Measurements from ENCODE around the gene REV1.

DNA sequence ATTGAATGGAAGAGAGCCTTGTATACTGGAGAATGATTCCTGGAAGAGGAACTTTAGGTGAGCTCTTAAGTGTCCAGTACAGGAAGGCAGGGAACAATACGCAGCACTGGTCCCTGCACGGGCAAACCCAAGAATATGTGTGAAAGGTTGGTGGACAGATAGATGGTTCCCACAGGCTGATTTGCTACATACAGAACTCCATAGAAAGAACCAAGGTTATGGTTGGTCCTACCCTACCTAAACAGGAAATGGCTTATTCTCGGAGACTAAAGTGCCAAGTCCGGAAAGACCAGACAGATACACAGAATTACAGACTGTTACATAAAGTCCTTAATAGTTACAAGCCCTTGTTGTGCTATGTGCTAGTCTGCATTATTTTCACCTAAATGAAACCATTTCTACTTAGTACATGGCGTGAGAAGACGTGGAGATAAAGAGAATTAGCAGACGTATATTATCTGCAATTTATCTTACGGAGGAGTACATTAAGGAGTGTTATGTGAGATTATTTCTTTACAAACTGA is 1.2 kb downstream of the REV1 start:
- TF ChIP-seq EZH2 (IDR thresholded peaks at IDR 0.05): no peak
- TF ChIP-seq, protein P1, sequence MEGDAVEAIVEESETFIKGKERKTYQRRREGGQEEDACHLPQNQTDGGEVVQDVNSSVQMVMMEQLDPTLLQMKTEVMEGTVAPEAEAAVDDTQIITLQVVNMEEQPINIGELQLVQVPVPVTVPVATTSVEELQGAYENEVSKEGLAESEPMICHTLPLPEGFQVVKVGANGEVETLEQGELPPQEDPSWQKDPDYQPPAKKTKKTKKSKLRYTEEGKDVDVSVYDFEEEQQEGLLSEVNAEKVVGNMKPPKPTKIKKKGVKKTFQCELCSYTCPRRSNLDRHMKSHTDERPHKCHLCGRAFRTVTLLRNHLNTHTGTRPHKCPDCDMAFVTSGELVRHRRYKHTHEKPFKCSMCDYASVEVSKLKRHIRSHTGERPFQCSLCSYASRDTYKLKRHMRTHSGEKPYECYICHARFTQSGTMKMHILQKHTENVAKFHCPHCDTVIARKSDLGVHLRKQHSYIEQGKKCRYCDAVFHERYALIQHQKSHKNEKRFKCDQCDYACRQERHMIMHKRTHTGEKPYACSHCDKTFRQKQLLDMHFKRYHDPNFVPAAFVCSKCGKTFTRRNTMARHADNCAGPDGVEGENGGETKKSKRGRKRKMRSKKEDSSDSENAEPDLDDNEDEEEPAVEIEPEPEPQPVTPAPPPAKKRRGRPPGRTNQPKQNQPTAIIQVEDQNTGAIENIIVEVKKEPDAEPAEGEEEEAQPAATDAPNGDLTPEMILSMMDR (IDR thresholded peaks at IDR 0.05 in 2 of 3, conservative IDR thresholded peaks at IDR 0.05 in 1 of 3; ENCODE audit: borderline replicate concordance in 1 of 3, insufficient read depth in 1 of 3, low read depth in 2 of 3, low read length in 2 of 3): no peak
- TF ChIP-seq CEBPB (IDR thresholded peaks at IDR 0.05; ENCODE audit: low read depth): no peak
